Measurements from ENCODE around the gene ZNF584. TPM values are rescaled to one million over a fixed set of nuclear protein-coding genes. Genes with fewer than 3 reads are reported as not detected.
A peak's percentile ranks its signal among the peaks of the same experiment; 100 is the strongest.

Gene ZNF584
- polyA plus RNA-seq, 5 donors, result 8.0 to 11.3 (median 9.9) TPM

DNA sequence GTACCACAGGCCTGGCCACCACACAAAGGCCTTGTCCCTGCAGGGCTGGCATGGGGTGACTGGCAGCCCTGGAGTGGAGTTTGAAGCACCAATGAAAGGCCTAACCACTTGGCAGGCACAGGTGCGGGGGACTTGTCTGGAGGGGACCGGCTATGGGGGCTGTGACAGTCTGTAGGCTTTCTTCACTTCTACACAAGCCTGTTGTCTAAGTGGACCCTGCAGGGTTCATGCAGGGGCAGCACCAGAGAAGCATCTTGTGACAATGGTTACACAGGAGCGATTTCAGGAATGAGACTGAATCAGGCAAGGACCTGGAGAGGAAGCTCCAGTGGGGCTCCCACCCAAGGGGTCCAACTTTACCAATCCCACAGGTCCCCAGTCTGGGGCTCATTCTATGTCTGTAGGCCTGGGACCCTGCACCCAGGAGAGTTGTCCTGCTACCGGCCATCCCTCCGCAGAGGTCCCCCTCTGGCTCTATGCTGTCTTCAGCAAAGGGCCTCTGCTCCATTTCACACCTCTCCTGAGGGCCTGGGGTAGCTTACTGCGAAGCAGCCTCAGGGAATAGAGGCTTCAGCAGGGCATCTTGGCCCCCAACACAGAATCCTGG, 25.3 kb upstream of the ZNF584 start:
- DNase-seq, result no peak

DNA sequence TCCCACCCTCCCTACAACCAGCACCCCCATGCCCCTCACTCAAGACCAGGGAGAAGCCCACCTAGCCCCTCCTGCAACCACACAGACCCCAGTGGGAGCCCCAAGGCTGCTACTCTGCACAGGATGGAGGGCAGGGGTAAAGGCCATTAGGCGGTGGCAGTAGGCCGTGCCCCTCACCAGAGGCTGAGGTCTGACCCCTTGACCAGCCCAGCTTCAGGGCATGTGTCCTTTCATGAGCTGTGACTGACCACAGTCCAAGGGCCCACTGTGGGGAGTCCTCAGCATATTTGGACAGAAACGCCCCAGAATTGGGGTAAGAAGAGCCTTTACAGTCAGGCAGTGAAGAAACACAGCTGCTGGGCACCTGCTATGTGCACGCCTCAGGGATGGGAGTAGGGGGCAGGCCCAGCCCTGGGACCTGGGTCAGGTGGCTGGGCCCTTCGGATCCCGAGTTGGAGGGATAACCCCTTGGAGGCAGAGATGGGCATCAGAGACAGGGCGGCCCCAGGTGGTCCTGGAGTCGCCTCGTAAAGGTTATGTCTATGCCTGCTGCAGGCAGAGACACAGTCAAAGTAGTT, 23.0 kb upstream of the ZNF584 start:
- no peak for DNase-seq

DNA sequence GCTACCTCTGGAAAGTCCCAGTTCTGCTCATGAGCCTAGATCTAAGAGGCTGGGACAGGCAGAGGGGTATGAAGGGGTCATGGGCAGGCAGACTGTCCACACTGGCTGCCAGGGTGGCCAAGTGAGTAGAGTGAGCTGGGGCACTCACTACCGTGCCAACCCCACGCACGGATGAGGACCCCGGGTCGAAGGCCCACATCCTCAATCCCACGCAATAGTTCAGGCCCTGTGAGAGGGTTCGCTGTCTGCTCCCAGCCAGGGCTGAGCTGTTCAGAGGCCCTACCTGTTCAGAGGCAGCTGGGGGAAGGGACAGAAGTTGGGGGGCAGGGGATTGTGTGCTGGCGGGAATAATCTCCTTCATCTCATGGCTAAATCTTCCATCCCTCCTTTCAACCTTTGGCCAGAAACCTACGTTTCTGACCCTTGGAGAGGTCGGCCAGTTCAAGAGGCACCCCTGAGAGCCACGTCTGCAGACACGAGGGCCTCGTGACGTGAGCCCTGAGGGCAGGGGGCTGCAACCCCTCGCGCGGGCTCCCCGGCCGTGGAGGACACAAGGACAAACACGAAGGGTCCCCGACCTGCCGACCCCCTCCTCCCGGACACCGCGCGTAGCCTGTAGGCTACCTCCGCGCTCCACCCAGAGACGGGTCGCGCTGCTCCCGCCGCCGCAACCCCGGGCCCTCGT, 22.4 kb upstream of the ZNF584 start:
- no peak for DNase-seq

DNA sequence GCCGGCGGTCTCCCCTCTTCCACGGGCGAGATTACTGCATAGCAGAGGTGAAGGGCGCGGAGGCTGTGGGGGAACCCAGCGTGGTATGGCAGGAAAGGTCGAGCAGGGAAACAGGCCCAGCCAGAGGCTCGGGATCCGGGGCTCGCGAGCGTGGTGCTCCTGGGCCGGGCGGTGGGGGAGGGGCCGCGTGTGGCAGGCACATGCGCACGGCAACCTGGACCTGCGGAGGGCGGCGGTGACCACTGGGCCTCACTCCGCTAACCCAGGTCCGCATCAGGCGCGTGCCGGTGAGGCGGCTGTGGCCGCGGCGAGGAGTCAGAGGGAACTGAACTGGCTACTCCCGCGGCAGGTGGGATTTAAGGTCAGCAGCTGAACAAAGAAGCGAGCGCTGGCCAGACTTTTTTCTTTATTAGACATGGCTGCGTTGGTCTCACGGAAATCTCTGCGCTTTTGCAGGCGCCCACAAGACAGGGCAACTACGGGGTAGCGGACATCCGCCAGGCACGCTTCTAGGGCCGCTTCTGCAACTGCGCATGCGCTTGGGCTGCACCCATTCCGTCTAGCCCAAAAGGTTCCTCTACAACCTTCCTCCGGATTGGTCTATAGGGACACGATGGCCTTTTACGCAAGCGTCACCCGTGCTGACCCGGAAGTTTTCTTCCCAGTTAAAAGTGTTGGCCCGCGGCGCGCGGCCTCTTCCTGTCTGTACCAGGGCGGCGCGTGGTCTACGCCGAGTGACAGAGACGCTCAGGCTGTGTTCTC, 21.7 kb upstream of the ZNF584 start, which contains the start of gene RPS5:
RPS5 (plus strand) TSS at position 694 of the 762 bp plus-strand sequence. CDS start 869 bp downstream, outside the sequence.
- peak; percentile 97 for DNase-seq

DNA sequence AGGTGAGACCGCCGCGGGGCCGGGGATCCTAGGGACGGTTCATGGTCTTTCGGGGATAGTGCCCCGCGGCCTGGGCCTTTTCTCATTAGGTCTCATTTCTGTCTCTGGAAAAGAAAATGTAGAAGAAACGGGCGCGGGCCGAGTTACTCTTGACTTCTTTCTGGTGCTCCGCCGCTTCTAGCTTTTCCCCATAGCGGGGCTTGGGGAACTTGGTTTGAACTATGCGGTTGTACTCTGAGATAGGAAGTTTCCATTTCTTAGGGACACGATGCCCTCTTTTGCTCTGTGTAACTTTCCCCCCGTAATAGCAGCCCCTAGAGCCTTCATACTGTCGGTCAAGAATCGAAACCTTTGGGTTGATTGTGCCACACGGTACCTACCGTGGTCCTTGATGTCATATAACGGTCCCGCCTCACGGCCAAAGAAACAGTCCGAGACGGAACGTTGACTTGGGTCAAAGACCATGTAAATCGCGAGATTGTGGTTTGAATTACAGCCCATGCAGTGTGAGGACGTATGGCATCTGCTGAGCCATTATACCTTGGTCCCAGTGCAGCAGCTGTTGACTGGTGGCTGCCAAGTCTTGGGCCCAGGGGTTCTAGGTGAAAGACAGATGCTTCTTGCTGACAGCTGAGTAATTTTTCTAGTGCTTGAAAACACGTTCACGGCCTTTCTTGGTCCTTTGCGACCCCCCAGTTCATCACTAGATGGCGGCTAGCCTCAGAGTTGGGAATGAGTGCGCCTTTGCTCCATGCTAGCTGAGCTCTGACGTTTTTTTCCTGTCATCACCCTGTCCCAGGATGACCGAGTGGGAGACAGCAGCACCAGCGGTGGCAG, 20.9 kb upstream of the ZNF584 start:
- DNase-seq, result no peak

DNA sequence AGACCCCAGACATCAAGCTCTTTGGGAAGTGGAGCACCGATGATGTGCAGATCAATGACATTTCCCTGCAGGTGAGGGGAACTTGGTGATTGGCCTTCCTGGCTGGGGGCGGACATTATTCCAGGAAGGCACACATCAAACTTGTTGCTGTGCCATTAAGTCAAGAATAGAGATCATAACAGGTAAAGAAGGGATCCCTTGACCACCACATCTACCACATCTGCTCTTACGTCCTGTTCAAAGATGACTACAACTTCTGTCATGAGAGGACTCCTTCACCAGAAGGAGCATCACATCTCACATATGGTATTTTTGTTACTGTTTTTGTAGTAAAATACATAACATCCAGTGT, 20.3 kb upstream of the ZNF584 start:
- DNase-seq, result no peak

DNA sequence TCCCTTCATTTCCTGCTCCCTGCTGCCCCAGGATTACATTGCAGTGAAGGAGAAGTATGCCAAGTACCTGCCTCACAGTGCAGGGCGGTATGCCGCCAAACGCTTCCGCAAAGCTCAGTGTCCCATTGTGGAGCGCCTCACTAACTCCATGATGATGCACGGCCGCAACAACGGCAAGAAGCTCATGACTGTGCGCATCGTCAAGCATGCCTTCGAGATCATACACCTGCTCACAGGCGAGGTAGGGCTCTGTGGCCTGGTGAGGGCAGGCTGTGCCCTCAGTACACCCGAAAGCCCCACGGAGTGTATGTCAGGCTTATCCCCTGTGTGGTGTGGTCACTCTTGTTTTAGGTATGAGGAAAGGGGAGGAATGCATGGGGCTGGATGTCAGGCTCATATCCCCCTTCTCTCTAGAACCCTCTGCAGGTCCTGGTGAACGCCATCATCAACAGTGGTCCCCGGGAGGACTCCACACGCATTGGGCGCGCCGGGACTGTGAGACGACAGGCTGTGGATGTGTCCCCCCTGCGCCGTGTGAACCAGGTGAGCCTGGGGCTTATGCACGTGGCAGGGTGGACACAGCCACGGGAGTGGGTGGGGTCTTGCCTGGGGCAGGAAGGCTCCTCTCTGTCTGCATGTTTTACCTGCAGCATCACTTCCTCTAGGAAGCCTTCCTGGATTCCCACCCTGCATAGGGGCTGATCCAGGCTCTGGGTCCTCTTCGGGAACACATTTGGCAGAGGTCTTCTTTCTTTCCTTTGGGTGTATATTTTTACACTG, 15.3 kb upstream of the ZNF584 start:
- DNase-seq, result no peak

DNA sequence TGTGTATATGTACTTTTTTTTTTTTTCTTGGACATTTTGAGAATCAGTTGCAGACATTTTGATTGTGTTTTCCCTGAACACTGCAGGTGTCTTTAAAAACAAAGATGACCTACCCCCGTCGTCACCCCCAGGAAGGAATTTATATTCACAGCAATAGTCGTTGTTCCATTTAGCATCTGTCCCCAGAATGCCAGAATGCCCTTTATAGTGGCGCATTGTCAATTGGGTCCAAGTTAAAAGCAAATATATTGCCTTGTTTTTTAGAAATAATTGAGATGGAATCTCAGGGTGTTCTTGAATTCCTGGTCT, 14.8 kb upstream of the ZNF584 start:
- DNase-seq, result no peak

DNA sequence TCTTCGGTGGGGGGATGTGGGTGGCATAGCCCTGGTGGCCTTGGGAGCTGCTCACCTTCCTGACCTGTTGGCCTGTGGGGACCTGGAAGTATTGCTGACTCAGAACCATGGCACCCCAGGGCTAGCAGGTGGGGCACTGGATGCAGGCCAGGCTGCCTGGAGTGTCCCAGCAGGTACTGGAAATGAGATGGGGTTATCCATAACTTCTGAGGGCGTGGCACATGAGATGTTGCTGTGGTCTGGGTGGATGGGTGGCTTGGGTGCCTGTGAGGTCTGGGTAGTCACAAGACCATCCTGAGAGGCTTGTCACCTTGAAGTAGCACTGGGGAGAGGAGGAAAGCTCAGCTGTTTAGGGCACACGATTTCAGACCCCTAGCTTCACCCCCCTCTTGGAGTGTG, 13.6 kb upstream of the ZNF584 start:
- DNase-seq, result no peak

DNA sequence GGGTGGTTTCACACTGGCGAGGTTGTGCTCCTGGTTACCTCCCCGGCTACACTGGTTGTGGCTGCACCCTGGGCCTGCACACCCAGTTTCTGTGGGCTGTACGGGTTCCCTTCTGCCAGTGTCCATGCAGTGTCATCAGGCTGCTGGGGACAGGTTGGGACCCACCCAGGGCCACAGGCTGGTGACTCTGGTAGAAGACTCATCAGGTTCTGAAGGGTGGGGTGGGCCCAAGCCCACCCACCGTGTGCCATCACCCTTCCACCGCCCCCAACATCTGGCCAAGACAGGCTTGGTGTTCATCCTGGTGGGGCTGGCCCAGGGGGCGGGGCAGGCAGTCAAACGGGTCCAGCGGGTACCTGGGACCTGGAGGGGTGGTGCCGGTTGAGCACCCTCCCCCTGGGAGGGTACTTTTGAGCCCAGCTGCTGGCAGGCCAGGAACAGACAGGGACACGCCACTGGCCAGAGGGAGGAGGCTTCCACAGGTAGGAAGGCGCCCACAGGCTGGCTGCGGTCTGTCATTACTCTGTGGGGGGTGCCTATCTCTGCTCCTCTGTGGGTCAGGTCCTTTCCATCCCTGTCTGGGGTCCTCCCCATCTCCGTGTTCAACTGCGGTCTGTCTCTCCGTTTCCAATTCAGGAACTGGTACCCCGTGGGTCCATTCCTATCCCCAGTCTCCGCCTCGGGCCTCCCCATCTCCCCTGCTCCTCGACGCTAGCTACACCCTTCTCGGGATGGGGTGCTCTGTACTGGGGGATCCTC, 13.1 kb upstream of the ZNF584 start, which contains the start of gene RNF225:
RNF225 (plus strand) TSS at position 437 of the 759 bp plus-strand sequence. CDS start 434 bp downstream, outside the sequence.
- no peak for DNase-seq

DNA sequence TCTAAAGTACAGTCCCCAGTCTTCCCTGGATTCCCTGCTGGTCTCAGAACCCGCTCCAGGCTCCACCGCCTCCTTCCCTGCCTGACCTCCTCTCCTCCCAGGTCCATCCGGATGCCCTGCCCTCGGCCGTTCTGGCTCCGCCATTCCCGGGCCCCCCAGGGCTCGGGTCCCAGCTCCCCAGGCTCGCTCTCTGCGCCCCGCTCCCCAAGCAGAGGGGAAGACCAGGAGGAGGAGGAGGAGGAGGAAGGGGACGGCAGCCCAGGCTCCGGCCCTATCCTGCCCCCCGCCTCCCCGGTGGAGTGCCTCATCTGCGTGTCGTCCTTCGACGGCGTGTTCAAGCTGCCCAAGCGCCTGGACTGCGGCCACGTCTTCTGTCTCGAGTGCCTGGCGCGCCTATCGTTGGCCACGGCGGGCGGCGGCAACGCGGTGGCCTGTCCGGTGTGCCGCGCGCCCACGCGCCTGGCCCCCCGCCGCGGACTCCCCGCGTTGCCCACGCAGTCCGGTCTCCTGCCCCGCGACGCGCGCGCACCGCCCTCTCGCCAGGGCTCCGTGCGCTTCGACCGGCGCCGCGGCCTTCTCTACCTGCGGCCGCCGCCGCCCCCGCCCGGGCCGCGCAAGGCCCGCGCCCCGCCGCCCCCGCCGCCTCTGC, 12.3 kb upstream of the ZNF584 start:
- DNase-seq, result no peak

DNA sequence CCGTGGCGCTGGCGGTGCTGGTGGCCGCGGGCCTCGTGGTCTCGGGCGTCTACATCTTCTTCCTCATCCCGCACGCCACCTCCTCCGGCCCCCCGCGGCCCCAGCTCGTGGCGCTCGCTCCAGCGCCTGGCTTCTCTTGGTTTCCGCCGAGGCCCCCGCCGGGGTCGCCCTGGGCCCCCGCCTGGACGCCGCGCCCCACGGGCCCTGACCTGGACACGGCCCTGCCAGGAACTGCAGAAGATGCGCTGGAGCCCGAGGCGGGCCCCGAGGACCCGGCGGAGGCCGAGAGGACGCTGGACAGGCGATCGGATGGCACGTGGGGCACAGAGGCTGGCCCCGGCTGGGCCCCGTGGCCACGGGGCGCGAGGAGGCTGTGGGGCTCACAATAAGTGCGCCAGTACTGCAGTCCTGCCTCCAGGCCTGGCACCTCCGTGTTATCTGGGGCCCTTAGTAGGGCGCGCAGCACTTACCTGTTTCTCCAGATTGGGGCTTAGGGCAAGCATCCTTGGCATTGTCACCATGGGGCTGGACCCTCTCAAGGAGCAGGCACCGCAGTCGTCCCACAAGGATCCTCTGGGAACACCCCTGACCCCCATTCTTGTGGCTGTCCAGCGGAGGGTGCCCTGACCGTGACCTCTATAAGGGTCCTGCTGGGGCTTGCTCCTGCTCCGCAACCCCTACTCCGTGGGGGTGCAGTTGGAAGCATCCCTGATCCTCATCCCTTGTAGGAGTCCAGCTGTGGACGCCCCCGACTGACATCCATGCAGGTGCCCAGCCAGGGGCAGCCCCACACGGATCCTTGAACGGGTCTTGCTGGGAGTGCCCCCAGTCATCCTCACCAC, 11.5 kb upstream of the ZNF584 start:
- no peak for DNase-seq

DNA sequence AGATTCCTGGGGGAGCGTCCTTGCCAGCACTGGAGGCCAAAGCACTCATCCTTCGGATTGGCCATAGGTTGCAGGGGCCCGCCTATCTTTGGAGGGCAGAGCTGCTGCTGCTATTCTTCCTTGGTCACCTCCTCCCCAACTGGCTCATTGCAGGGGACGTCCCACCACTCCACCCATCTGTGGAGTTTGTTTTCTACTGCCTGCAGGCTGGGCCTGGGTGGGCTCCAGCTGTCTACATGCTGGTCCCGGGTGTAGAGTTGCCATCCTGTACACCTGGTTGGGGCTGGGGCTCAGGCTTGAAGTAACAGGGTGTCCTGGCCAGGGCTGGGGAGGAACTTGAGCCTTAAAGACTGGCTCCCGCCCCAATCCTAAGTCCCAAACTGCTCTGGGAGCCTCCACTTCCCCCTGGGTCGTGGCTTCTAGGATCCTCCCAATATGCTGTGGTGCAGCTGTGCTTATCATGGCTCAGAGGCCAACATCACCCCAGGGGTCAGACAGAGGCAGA, 10.9 kb upstream of the ZNF584 start:
- no peak for DNase-seq

DNA sequence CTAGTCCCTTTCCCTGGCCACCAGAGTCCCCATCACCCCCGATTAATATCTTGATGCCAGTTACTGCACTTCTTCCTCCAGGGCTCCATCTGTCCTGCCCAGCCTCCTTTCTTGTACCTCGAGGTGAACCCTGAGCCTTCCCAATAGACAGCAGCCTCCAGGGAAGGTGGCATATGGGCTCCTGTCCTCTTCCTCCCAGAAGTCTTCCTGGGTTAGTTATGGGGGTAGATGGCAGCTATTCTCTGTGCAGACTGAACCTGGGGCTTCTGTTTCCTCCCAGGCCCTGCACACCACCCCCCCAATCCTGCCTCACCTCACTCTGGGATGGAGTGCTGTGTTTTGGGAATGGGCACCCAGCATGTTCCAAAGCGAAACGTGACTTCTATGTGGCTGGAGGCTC, 10.4 kb upstream of the ZNF584 start:
- no peak for DNase-seq

DNA sequence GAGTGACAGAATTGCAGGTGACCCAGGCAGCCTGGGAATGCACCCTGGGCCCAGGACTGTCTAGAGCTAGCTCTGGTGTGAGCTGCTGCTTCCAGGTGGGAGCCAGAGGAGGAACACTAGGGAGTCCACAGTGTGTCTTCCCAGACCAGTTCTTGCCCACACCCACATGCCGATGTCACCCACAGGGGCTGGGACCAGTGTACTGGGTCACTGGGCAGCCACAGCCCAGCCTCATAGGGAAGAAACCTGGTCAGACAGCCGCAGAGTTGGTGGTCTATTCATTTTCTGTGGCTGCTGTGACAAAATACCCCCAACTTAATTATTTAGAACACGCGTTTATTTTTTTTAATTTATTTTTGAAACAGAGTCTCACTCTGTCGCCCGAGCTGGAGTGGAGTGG, 9.9 kb upstream of the ZNF584 start:
- DNase-seq, result no peak

DNA sequence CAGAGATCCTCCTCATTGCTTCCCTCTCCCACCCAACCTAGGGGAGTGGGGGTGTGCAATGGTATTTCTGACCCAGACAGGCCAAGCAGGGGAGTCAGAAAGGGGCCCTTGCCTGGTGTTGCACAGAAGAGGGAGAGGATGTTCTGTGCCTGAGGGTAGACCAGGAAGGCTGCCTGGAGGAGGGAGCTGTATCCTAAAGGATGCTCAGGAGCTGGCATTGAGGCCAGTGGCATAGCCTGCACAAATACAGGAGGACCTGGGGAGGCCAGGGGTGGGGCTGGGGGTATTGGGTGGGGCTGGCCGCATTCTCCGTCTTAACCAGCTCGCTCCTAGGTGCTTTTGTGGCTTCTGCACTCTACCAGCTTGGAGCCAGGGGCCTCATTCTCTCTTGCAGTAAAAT, 8.5 kb upstream of the ZNF584 start:
- DNase-seq, result no peak

DNA sequence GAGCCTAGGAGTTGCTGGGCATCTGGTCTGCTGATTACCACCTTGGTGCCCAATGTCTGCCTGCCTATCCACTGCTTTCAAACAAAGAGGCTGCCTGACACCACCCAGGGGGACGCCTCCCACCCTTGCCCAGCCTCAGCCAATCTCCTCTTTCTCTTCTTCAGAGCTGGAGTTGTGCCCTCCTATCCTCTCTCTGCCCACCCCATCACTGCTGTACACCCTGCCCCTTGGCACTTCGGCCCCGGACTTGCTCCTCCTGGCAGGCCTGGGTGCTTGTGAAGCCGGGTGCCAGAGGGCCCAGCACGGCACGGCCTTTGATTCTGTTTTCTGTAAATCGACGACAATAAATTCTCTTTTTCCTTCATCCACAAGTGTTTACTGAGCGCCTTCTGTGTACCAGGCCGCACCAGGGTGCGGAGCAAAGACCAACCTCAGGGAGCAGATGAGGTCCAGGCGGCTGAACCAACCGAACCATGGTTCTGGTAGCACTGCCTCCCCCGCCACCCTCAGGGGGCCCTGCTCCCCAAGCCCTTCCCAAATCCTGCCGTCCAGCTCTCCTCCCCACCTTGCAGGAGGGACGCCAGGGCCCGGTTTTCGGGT, 8.0 kb upstream of the ZNF584 start:
- no peak for DNase-seq

Measured in right lung (tissue), 5 donors.